Sigmoid colon (tissue), 3 donors: ENCODE measurements around the gene ALB.

ENCODE experiments used
- POLR2A ChIP-seq, 2 donors: fragments of 450-650 bp; IDR thresholded peaks; one replicate each; pipeline ENCODE4 v1.6.1; 2016; ENCODE audit warnings: antibody characterized with exemption in 2 of 2, mild to moderate bottlenecking in 2 of 2, moderate library complexity in 2 of 2
- TF ChIP-seq, protein P1 (sequence below), 4 experiments: fragments of 450-650 bp in 3 of 4; fragments of 200-600 bp in 1 of 4; IDR thresholded peaks; one replicate each; pipeline ENCODE4 v1.5.1; 2016 to 2019; ENCODE audit warnings: antibody characterized with exemption in 4 of 4, mild to moderate bottlenecking in 3 of 4, moderate library complexity in 2 of 4

DNA sequence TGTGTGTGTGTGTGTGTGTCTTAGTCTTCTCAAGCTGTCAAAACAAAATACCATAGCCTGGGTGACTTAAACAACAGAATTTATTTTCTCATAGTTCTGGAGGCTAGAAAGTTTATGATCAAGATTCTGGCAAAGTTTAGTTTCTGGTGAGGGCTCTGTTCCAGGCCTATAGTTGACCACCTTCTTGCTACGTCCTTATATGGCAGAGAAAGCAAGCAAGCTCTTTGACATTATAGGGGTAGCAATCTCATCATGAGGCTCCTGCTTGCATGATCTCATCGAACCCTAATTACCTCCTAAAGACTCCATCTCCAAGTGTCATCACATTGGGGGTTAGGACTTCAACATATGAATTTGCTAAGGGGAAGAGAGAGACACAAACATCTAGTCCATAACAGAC is 25.0 kb downstream of the ALB start:
- TF ChIP-seq, protein P1, sequence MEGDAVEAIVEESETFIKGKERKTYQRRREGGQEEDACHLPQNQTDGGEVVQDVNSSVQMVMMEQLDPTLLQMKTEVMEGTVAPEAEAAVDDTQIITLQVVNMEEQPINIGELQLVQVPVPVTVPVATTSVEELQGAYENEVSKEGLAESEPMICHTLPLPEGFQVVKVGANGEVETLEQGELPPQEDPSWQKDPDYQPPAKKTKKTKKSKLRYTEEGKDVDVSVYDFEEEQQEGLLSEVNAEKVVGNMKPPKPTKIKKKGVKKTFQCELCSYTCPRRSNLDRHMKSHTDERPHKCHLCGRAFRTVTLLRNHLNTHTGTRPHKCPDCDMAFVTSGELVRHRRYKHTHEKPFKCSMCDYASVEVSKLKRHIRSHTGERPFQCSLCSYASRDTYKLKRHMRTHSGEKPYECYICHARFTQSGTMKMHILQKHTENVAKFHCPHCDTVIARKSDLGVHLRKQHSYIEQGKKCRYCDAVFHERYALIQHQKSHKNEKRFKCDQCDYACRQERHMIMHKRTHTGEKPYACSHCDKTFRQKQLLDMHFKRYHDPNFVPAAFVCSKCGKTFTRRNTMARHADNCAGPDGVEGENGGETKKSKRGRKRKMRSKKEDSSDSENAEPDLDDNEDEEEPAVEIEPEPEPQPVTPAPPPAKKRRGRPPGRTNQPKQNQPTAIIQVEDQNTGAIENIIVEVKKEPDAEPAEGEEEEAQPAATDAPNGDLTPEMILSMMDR (IDR thresholded peaks at IDR 0.05) = no peak
- TF ChIP-seq POLR2A (IDR thresholded peaks at IDR 0.05) = no peak
